ENCODE measurements around the gene NRF1. TPM values are rescaled to one million over a fixed set of nuclear protein-coding genes. Genes with fewer than 3 reads are reported as not detected.

Gene NRF1
- total RNA-seq, 1 experiment from 2014 or later = 14.0 TPM

DNA sequence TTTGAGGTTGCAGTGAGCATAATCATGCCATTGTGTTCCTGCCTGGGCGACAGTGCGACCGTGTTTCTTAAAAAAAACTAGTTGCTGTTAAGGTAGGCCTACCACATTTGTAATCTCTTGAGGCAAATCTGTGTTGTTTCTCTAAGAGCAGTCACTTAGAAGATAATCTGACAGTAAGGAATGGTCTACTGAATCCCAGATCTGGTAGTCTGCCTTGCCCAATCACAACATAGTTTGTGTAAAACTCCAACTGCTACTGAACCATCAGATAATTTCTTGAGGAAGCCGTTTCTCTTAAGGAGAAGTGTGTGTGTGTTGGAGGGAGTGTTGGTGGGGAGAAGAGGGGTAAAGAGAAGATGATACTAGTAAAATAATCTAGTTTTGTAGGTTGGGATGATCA is 5.0 kb downstream of the NRF1 start:
- in situ Hi-C loops (cut with HindIII; ENCODE audit: low pct_unique_long_range_greater_than_20kb, low sequenced_read_pairs) (no loop called here), intact Hi-C loops (cut with micrococcal nuclease; ENCODE audit: unreplicated experiment) (loop anchor here (10.0 kb wide), 1 partner anchor 392 kb away; the partner anchor contains the start of gene AHCYL2)
- H3K4me1 ChIP-seq (ENCODE audit: control insufficient read depth, insufficient read depth, low read length) = peaks cover 16% of the 10 kb centered on the region
- no peaks in the 10 kb centered on the region; the same call in 1 of the 2 replicates for H3K36me3 ChIP-seq (ENCODE audit: control insufficient read depth, insufficient read depth, low read length)
- DNase-seq (ENCODE audit: low read depth, low spot score) (no peak), ATAC-seq (no peak)
- no peak overlapping the region for H3K27ac ChIP-seq (ENCODE audit: low read length)
- no peak for TF ChIP-seq REST (IDR thresholded peaks at IDR 0.05; ENCODE audit: insufficient read depth in 1 of 2, low read depth in 2 of 2, low read length in 1 of 2)
- no peak for TF ChIP-seq CTCF (IDR thresholded peaks at IDR 0.05)
- TF ChIP-seq TCF7L2 (IDR thresholded peaks at IDR 0.05; ENCODE audit: low read depth, low read length) = no peak
- TF ChIP-seq POLR2AphosphoS5 (IDR thresholded peaks at IDR 0.05; ENCODE audit: low read depth, low read length) = no peak
- no peak for TF ChIP-seq SIN3A (IDR thresholded peaks at IDR 0.05; ENCODE audit: borderline replicate concordance, insufficient read depth, low read depth, low read length)
- CTCF ChIA-PET = interaction anchor here (0.7 kb wide), 1 partner anchor 307 kb away, joined by 4 read pairs; no protein-coding TSS in a partner anchor
- no peaks in the 10 kb centered on the region for H3K27me3 ChIP-seq (ENCODE audit: control insufficient read depth, insufficient read depth, low read length)
- no TSS peak for BruUV-seq (replicated peaks)
- H3K9me3 ChIP-seq (ENCODE audit: control insufficient read depth, insufficient read depth, low read depth, low read length) = no peaks in the 10 kb centered on the region
- H3K4me3 ChIP-seq (ENCODE audit: low read depth in 2 of 2, low read length in 2 of 2) = no peak overlapping the region
- POLR2A ChIA-PET = no interaction called here

DNA sequence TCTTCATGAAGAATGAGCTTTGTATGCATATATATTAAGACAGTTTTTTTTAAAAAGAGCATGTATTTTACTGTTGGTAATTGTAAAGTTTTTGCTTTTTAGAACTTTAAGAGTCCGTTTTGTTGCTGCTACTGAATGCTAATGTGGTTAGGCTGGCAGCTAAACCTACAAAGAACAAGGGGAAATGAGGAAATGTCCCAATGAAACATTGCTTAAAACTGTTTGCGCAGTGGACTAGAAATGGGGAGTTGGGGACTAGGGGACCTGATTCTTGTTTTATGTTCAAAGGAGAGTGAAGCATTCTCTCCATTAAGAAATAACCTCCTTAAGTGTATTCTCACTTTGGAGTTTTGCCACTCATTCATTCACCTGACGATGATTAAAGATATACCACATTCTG is 5.7 kb downstream of the NRF1 start:
- H3K36me3 ChIP-seq (ENCODE audit: control insufficient read depth, insufficient read depth, low read length) = no peaks in the 10 kb centered on the region; the same call in 1 of the 2 replicates
- H3K27me3 ChIP-seq (ENCODE audit: control insufficient read depth, insufficient read depth, low read length) = no peaks in the 10 kb centered on the region
- H3K4me1 ChIP-seq (ENCODE audit: control insufficient read depth, insufficient read depth, low read length) = peaks cover 16% of the 10 kb centered on the region
- no peaks in the 10 kb centered on the region for H3K9me3 ChIP-seq (ENCODE audit: control insufficient read depth, insufficient read depth, low read depth, low read length)
- ATAC-seq (no peak), DNase-seq (ENCODE audit: low read depth, low spot score) (no peak)
- no peak for TF ChIP-seq SIN3A (IDR thresholded peaks at IDR 0.05; ENCODE audit: borderline replicate concordance, insufficient read depth, low read depth, low read length)
- TF ChIP-seq CTCF (IDR thresholded peaks at IDR 0.05) = no peak
- no peak for TF ChIP-seq POLR2AphosphoS5 (IDR thresholded peaks at IDR 0.05; ENCODE audit: low read depth, low read length)
- no peak for TF ChIP-seq REST (IDR thresholded peaks at IDR 0.05; ENCODE audit: insufficient read depth in 1 of 2, low read depth in 2 of 2, low read length in 1 of 2)
- no peak for TF ChIP-seq TCF7L2 (IDR thresholded peaks at IDR 0.05; ENCODE audit: low read depth, low read length)
- BruUV-seq (replicated peaks) = TSS peak; percentile 15
- no peak overlapping the region for H3K27ac ChIP-seq (ENCODE audit: low read length)
- H3K4me3 ChIP-seq (ENCODE audit: low read depth in 2 of 2, low read length in 2 of 2) = no peak overlapping the region
- POLR2A ChIA-PET = no interaction called here
- in situ Hi-C loops (cut with HindIII; ENCODE audit: low pct_unique_long_range_greater_than_20kb, low sequenced_read_pairs) (no loop called here), intact Hi-C loops (cut with micrococcal nuclease; ENCODE audit: unreplicated experiment) (loop anchor here (10.0 kb wide), 1 partner anchor 392 kb away; the partner anchor contains the start of gene AHCYL2)
- CTCF ChIA-PET = interaction anchor here (0.7 kb wide), 1 partner anchor 307 kb away, joined by 4 read pairs; no protein-coding TSS in a partner anchor
